ENCODE data around the gene ARID3B. TPM values are rescaled to one million over a fixed set of nuclear protein-coding genes. Genes with fewer than 3 reads are reported as not detected.

Gene ARID3B
- total and polyA plus RNA-seq, 2 of the 13 experiments (the other 11 are each of a cell fraction or from before 2014, with no cell fraction given) = 5.3 to 12.8 TPM

DNA sequence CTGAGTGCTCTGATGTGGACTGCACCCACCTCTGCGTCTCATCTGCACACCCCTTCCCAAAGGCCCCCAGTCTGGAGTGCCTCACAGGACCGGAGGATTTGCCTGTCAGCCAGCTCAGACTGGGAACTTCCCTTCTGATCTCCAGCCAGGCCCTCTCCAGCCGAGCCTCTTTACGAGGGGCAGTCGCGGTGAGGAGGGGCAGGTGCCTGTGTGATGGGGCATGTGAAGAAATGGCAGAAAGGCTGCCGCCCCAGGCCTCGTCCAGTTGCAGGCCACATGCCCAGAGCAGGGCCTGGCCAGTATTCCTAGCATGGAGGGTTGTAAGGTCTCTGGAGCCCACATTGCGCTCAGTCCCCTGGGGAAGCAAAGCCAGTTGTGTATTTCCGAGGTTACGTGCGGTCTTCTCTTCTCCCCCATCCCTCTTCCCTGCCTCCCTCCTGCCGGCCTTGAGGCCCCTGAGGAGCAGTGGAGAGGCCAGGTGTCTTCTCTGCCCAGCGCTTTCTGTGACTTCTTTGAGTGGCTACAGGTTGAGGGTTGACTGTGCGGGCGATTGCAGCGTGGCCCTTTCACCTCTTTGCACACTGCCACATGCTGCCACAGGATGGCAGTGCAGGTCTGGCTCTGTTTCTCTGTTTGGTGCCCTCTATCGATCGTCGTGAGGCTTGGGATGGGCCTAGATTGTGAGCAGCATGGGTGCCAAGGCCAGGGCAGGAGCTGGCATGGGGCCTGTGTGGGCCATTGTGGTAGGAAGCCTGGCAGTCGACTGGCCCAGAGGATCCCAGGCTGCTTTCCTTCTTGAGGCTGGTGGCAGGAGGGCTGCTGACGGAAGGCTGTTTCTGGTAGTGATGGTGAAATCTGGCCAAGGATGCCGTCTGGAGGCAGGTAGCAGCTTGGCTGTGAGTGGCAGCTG, 79.9 kb downstream of the ARID3B start (continued):
- TF ChIP-seq SRF (IDR thresholded peaks at IDR 0.05; ENCODE audit: low read depth, low read length) (no peak), NKX3-1 (CRISPR knock-in tag; IDR thresholded peaks at IDR 0.05) (no peak), PAX8 (CRISPR knock-in tag; IDR thresholded peaks at IDR 0.05; ENCODE audit: borderline replicate concordance) (no peak), MAFK (conservative IDR thresholded peaks at IDR 0.05 in 1 of 2, IDR thresholded peaks at IDR 0.05 in 1 of 2; ENCODE audit: low read length in 2 of 2) (no peak), ZNF44 (CRISPR knock-in tag; IDR thresholded peaks at IDR 0.05) (no peak), ZNF232 (CRISPR knock-in tag; IDR thresholded peaks at IDR 0.05; ENCODE audit: borderline replicate concordance) (no peak), NFE2L2 (IDR thresholded peaks at IDR 0.05; ENCODE audit: low read length) (no peak), ZSCAN31 (CRISPR knock-in tag; IDR thresholded peaks at IDR 0.05; ENCODE audit: low read depth) (no peak), TOE1 (CRISPR knock-in tag; IDR thresholded peaks at IDR 0.05) (no peak), ZFP1 (CRISPR knock-in tag; IDR thresholded peaks at IDR 0.05) (no peak), ZSCAN20 (CRISPR knock-in tag; IDR thresholded peaks at IDR 0.05; ENCODE audit: borderline replicate concordance) (no peak), PRMT3 (CRISPR knock-in tag; IDR thresholded peaks at IDR 0.05; ENCODE audit: borderline replicate concordance, low read depth) (no peak), ZNF512B (CRISPR knock-in tag; IDR thresholded peaks at IDR 0.05; ENCODE audit: borderline replicate concordance) (no peak), ATM (IDR thresholded peaks at IDR 0.05; ENCODE audit: borderline replicate concordance) (no peak), RAD51 (IDR thresholded peaks at IDR 0.05; ENCODE audit: borderline replicate concordance) (no peak), HMGXB3 (CRISPR knock-in tag; IDR thresholded peaks at IDR 0.05; ENCODE audit: borderline replicate concordance) (no peak), HNRNPH1 (optimal IDR thresholded peaks at IDR 0.05; ENCODE audit: low read depth, low read length) (no peak), SNAI1 (CRISPR knock-in tag; IDR thresholded peaks at IDR 0.05; ENCODE audit: borderline replicate concordance) (no peak), NCOA2 (CRISPR knock-in tag; IDR thresholded peaks at IDR 0.05) (no peak), MAFG (CRISPR knock-in tag; IDR thresholded peaks at IDR 0.05) (no peak), MAX (IDR thresholded peaks at IDR 0.05) (peak; percentile 61; the same call in 1 of the 2 replicates)

Data from HepG2 (cell line).